Astrocyte (in vitro differentiated cells and primary cell): ENCODE measurements around the gene NEURL1. TPM values are rescaled to one million over a fixed set of nuclear protein-coding genes. Genes with fewer than 3 reads are reported as not detected.

ENCODE experiments used
- DNase-seq: peaks from one replicate; pipeline ENCODE4 v3.0.0-alpha.2; 2010; ENCODE audit warnings: low read depth
- FAIRE-seq: peaks from 2 replicates; lab custom pipeline; 2011; peaks lifted over from hg19 to GRCh38; lab: Jason Lieb, UNC
- H2AFZ ChIP-seq: 2 replicates; pipeline ENCODE4 v1.6.0; 2012; ENCODE audit warnings: low read depth, low read length, inconsistent platforms
- H3K27ac ChIP-seq: 2 replicates; pipeline ENCODE4 v1.5.1; 2011; ENCODE audit warnings: low read depth, low read length, inconsistent platforms
- H3K27me3 ChIP-seq: 2 replicates; pipeline ENCODE4 v1.6.0; 2011; ENCODE audit warnings: low read length, inconsistent platforms; ENCODE audit not compliant: insufficient read depth
- H3K36me3 ChIP-seq: 2 replicates; pipeline ENCODE4 v1.5.1; 2011; ENCODE audit warnings: low read length, inconsistent platforms; ENCODE audit not compliant: insufficient read depth
- H3K4me1 ChIP-seq: 2 replicates; pipeline ENCODE4 v1.5.1; 2011; ENCODE audit warnings: low read length, inconsistent platforms; ENCODE audit not compliant: insufficient read depth
- H3K4me2 ChIP-seq: 2 replicates; pipeline ENCODE4 v1.6.0; 2012; ENCODE audit warnings: low read length, inconsistent platforms
- H3K4me3 ChIP-seq: 2 replicates; pipeline ENCODE4 v1.5.1; 2011; ENCODE audit warnings: low read depth, mild to moderate bottlenecking, low read length, inconsistent platforms; ENCODE audit not compliant: insufficient read depth
- H3K79me2 ChIP-seq: 2 replicates; pipeline ENCODE4 v1.6.0; 2012; ENCODE audit warnings: mild to moderate bottlenecking, low read length, inconsistent platforms; ENCODE audit not compliant: insufficient read depth
- H3K9ac ChIP-seq: 2 replicates; pipeline ENCODE4 v1.6.0; 2012; ENCODE audit warnings: mild to moderate bottlenecking, low read length, inconsistent platforms
- H3K9me3 ChIP-seq: 2 replicates; pipeline ENCODE4 v1.5.1; 2012; ENCODE audit warnings: low read depth, mild to moderate bottlenecking, low read length, inconsistent platforms; ENCODE audit not compliant: insufficient read depth
- H4K20me1 ChIP-seq: 2 replicates; pipeline ENCODE4 v1.6.0; 2012; ENCODE audit warnings: low read length, inconsistent platforms; ENCODE audit not compliant: insufficient read depth
- H3K27ac Mint-ChIP-seq: one replicate; pipeline ENCODE4 v1.8.0; 2021; ENCODE audit warnings: mild to moderate bottlenecking, mixed read lengths; ENCODE audit not compliant: unreplicated experiment
- H3K27me3 Mint-ChIP-seq: one replicate; pipeline ENCODE4 v1.8.0; 2021; ENCODE audit warnings: low read depth, mixed read lengths; ENCODE audit not compliant: unreplicated experiment
- H3K36me3 Mint-ChIP-seq: one replicate; pipeline ENCODE4 v1.8.0; 2021; ENCODE audit warnings: low read depth, mixed read lengths; ENCODE audit not compliant: unreplicated experiment
- H3K4me1 Mint-ChIP-seq: one replicate; pipeline ENCODE4 v1.8.0; 2021; ENCODE audit warnings: low read depth, mixed read lengths; ENCODE audit not compliant: unreplicated experiment
- H3K4me3 Mint-ChIP-seq: one replicate; pipeline ENCODE4 v1.8.0; 2021; ENCODE audit warnings: mild to moderate bottlenecking, moderate library complexity, mixed read lengths; ENCODE audit not compliant: unreplicated experiment
- H3K9me3 Mint-ChIP-seq: one replicate; pipeline ENCODE4 v1.8.0; 2021; ENCODE audit warnings: mild to moderate bottlenecking, mixed read lengths; ENCODE audit not compliant: unreplicated experiment
- CTCF ChIP-seq: IDR thresholded peaks from 2 replicates; pipeline ENCODE4 v1.5.1; 2011; ENCODE audit warnings: low read depth, mild to moderate bottlenecking, inconsistent platforms, low read length, moderate library complexity; ENCODE audit not compliant: insufficient read depth
- EZH2 ChIP-seq: IDR thresholded peaks from 2 replicates; pipeline ENCODE4 v1.6.1; 2012; ENCODE audit warnings: mild to moderate bottlenecking, low read length, inconsistent platforms; ENCODE audit not compliant: insufficient read depth
- total RNA-seq: library from RNA; stranded (reverse); gene quantifications from 2 replicates; pipeline ENCODE4 v1.2.1, GENCODE V29; 2021

NEURL1 gene
- total RNA-seq, 1 donor from 2014 or later: 1.5 TPM

- Histone ChIP-seq H4K20me1 (peaks cover 4% of the 10 kb centered on the region), H2AFZ (no peak overlapping the region), H3K4me1 (peaks cover 4% of the 10 kb centered on the region), H3K9ac (no peak overlapping the region), H3K27me3 (peaks cover 70% of the 10 kb centered on the region), H3K79me2 (no peaks in the 10 kb centered on the region), H3K27ac (no peak overlapping the region), H3K4me3 (no peak overlapping the region), H3K9me3 (peaks cover 3% of the 10 kb centered on the region), H3K4me2 (no peak overlapping the region), H3K36me3 (no peaks in the 10 kb centered on the region)
- no peak for DNase-seq
- H3K4me3 Mint-ChIP-seq: no peak overlapping the region
- H3K36me3 Mint-ChIP-seq: no peaks in the 10 kb centered on the region
- no peak for TF ChIP-seq EZH2
- no peak for TF ChIP-seq CTCF
- H3K27ac Mint-ChIP-seq: no peak overlapping the region
- no peaks in the 10 kb centered on the region for H3K4me1 Mint-ChIP-seq
- no peak for FAIRE-seq
- H3K27me3 Mint-ChIP-seq: peaks cover 77% of the 10 kb centered on the region
- peaks cover 3% of the 10 kb centered on the region for H3K9me3 Mint-ChIP-seq
These were observed 66.3 kb downstream of the NEURL1 start for GRCh38 chr10:103559776-103560175.

GRCh38 chr10:103560886-103561285 lies 67.4 kb downstream of the NEURL1 start:
- Histone ChIP-seq H3K36me3 (no peaks in the 10 kb centered on the region), H3K4me3 (no peak overlapping the region), H3K9ac (no peak overlapping the region), H4K20me1 (peaks cover 5% of the 10 kb centered on the region), H3K9me3 (peaks cover 3% of the 10 kb centered on the region), H3K27me3 (peaks cover 73% of the 10 kb centered on the region), H3K4me1 (no peaks in the 10 kb centered on the region), H3K79me2 (no peaks in the 10 kb centered on the region), H2AFZ (no peak overlapping the region), H3K27ac (no peak overlapping the region), H3K4me2 (no peak overlapping the region)
- H3K4me3 Mint-ChIP-seq: no peak overlapping the region
- no peak for FAIRE-seq
- peaks cover 3% of the 10 kb centered on the region for H3K9me3 Mint-ChIP-seq
- no peaks in the 10 kb centered on the region for H3K36me3 Mint-ChIP-seq
- no peak for TF ChIP-seq CTCF
- no peak for TF ChIP-seq EZH2
- H3K27me3 Mint-ChIP-seq: peaks cover 79% of the 10 kb centered on the region
- DNase-seq: no peak
- H3K27ac Mint-ChIP-seq: no peak overlapping the region
- no peaks in the 10 kb centered on the region for H3K4me1 Mint-ChIP-seq

GRCh38 chr10:103562383-103562782 lies 68.9 kb downstream of the NEURL1 start:
- Histone ChIP-seq H3K36me3 (no peaks in the 10 kb centered on the region), H4K20me1 (peaks cover 5% of the 10 kb centered on the region), H3K27ac (no peak overlapping the region), H3K4me3 (no peak overlapping the region), H3K9ac (no peak overlapping the region), H3K27me3 (peaks cover 64% of the 10 kb centered on the region), H3K9me3 (peaks cover 3% of the 10 kb centered on the region), H3K79me2 (no peaks in the 10 kb centered on the region), H3K4me2 (no peak overlapping the region), H3K4me1 (no peaks in the 10 kb centered on the region), H2AFZ (no peak overlapping the region)
- H3K9me3 Mint-ChIP-seq: peaks cover 3% of the 10 kb centered on the region
- no peak overlapping the region for H3K4me3 Mint-ChIP-seq
- no peaks in the 10 kb centered on the region for H3K36me3 Mint-ChIP-seq
- H3K4me1 Mint-ChIP-seq: no peaks in the 10 kb centered on the region
- TF ChIP-seq CTCF (no peak), EZH2 (no peak)
- no peak for DNase-seq
- H3K27ac Mint-ChIP-seq: no peak overlapping the region
- H3K27me3 Mint-ChIP-seq: peaks cover 72% of the 10 kb centered on the region
- FAIRE-seq: no peak
